ENCODE data around the gene FEM1C.
"Not testable (repeated sequence)": the region's sequence is repeated elsewhere in the genome, so short reads cannot be mapped to it uniquely, and the experiment has no call there.

FEM1C gene

DNA sequence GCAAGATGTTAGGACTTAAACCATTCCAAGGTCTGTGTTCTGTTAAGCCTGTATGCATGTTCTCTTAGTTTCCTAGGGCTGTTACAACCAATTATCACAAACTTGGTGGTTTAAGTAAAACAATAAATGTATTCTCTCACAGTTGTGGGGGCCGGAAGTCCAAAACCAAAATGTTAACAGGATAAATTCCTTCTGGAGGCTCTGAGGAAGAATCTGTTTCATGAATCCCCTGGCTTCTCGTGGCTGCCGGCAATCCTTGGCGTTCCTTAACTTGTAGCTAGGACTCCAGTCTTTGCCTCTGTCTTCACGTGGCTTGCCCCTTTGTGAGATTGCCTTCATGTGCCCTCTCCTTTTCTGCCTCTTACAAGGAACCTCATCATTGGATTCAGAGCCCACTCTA is 30.4 kb downstream of the FEM1C start:
- DNase-seq: no peak

GRCh38 chr5:115511632-115512031 is 32.9 kb downstream of the FEM1C start:
- DNase-seq: no peak

DNA sequence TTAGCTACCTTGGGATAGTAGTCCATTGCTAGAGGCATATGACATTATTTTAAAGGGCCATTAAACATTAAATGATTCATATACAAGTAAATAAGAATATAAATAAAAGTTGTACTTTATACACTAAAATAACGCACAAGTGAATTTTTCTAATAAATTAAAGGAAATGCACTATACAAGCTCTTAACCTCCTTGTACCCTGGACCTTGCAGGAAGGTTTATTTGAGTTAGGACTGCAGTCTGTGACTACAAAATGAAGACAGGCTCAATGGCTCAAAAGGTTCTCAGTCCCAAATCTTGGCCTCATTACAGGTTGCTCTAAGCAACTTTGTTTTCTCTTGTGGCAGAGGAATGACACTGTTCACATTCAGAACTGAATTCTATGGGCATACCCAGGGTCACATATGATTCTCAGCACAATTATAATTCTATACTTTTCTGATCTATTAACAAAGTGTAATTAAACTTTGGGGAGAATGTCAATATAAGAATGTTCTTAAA is 34.4 kb downstream of the FEM1C start:
- DNase-seq: no peak

- no peak for DNase-seq
Observed at GRCh38 chr5:115509547-115509946, 35.0 kb downstream of the FEM1C start.

DNA sequence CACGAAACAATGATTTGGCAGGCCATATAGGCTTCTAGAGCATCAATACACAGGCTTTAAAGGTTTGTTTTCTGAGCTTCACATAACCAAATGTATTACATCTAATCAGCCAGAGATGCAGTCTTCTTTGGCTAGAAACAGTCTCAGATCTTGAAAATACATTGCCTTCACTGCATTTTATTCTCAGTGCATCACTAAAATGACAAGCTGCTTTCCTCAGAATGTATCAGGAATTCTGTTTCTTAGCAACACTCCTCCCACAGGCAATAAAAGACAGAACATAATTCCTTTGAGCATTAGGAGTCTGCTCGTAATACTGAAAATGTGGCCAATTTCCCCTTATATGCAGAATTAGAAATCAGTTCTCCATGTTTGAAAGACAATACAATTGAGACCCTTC is 36.9 kb downstream of the FEM1C start:
- no peak for DNase-seq

DNA sequence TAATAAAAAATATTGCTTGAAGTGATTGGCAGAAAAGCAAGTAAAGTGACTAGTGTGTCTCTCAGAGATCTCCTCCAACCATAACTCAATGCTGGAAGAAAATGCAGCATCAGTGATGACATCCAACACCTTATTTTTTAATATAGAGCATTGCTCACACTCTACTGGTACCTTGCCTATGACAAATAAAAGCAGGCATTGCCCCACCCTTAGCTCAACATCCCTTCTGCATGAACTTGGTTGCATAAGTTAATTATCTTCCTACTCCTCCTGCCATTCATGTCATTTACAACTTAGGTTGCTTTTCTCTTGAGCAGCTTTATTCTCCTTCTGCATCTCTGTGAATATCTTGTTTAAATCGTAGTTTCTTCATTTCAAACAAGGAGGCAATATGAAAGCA is 41.2 kb downstream of the FEM1C start:
- no peak for DNase-seq

DNA sequence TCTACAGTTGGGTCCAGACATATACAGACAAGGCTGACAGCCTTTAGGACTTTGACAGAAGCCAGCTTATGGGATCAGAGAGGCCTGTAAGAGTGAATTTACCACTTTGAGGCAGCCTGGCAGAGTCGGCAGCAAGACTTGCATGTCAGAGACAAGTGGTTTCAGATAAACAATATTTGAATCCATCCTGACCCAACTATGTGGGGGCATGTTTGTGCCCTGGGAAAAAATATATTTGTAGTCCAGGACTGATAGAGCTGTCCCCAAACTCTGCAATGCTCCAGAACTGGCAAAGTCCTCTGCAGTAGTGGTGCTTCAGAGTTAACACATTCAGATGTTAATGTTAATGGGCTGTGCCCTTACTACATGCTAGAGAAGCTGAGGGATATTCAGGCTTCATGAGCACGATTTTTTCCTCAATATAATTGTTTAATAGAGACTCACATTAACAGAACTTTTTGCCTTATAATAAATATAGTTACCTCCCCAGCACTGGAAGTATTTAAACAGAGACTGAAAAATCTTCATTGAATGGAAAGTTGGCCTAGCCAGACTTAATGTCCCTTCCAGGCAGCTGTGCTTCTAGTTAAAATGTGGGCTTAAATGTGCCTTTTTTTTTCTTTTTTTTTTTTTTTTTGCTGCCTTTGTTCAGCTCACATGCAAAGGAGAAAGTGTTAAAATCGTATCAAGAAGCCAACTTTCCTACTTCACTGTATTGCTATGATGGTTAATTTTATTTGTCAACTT is 42.9 kb downstream of the FEM1C start:
- DNase-seq: no peak

- no peak for DNase-seq
Observed at GRCh38 chr5:115500225-115500624, 44.4 kb downstream of the FEM1C start.

DNA sequence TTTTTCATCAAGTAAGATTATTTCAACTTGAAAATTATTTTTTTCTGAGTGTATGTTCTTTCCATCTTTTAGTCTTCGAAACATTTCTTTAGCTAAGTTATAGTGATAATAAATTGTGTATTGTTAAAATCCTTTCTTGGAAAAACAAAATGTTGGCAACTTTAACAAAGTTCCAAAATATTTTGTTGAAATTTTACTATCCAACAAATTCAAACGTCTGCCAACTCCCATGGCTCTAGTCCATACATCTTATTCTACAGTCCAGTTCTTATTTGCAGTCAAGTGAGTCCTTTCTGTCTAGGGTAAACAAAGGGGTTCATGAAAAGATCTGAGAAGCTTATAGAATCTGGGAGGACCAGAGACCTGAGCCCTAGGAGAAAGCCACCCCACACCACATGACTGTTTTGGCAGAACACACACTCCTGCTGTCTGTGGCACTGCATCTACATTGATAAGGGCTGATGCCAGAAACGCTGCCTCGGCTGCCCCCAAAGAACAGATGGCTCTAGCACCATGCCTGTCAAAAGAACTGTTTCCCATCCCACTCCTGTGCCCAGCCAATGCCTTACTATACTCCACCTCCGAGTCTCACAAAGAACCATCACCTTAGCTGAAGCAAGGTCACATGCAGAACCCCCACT is 47.5 kb downstream of the FEM1C start:
- no peak for DNase-seq

DNA sequence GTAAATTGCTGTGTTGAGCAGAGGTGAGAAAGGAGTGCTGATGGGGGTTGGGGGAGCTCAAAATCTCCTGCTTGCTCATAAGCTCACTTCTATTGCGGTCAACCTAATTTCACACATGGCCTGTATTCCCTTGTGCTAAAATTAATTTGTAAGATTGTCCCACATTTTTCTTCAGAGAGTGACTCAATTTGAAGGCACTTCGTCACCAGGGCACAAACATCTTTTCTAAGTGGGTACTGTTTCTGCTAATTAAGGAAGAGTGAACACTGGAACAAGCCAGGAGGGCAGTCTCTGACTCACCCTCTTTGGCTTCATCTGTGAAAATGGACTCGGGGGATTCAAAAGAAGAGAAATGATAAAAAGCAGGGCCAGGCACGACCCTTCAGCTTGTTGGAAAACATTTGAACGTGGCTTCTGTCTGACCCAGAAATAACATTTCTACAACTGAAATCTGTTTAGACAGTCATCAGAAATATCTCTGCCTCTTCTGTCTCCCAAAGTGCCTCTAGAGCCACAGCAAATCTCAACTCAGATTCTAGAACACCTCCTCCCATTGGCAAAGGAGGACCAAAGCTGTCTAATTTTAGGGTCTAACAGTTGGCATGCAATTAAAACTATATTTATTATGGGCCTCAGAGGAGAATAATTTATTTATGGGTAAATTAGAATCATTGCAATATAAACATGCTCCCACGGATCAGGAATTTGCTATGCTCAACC is 49.8 kb downstream of the FEM1C start:
- no peak for DNase-seq

- no peak for DNase-seq
Observed at GRCh38 chr5:115490596-115490995, 54.0 kb downstream of the FEM1C start.

DNA sequence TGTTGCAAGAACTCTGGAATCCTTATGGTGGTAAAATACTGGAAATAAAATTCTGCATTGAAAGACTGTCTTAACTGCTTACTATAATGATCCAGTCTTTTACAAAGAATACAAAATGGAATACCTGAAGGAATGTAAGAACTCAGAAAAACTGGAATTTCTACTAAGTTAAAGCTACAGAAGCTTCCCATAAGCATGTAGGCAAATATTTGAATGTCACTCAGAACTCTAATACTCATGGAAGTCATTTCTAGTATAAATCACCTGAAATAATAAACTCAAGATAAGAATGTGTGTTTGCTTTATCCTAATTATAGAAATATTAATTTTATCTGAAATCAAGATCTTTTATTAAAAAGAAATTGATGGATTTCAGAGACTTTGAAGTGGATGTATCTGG is 54.8 kb downstream of the FEM1C start:
- no peak for DNase-seq

DNA sequence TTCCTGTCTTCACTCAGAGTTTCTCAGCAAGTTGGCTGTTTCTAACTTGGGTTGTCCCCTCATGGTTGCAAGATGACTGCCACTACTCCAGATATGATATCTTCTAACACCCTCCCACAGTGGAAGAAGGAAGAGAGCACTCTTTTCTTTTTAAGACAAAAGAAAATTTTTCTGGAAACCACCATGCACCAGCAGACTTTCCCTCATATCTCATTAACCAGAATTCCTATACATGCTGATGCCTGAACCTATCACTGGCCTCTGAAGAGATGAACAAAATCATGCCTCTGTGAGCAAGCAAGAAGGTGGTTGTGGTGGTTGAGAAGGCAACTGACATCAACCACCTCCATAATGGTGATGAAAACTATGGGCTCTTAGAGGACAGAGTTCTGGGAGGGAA is 56.8 kb downstream of the FEM1C start:
- no peak for DNase-seq

DNA sequence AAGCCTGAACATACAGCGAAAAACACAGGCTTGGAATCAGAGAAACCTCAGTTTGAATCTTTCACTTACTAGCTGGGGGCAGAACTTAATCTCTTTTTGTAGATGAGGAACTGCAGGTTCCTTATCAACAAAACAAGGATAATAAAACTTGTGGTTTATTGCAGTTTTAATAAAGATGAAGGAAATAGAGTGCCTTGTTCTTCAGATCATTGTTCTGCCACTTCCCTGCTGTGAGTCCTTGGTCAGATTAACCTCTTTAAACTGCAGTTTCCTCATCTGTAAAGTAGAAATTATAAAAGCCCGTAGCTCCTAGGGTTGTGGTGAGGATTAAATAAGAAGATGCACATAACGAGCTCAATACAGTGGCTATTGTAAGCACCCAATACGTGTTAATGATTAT is 57.4 kb downstream of the FEM1C start:
- DNase-seq: no peak

- no peak for DNase-seq
Observed at GRCh38 chr5:115486728-115487127, 57.8 kb downstream of the FEM1C start.

- no peak for DNase-seq
Observed at GRCh38 chr5:115484368-115484767, 60.2 kb downstream of the FEM1C start.

DNA sequence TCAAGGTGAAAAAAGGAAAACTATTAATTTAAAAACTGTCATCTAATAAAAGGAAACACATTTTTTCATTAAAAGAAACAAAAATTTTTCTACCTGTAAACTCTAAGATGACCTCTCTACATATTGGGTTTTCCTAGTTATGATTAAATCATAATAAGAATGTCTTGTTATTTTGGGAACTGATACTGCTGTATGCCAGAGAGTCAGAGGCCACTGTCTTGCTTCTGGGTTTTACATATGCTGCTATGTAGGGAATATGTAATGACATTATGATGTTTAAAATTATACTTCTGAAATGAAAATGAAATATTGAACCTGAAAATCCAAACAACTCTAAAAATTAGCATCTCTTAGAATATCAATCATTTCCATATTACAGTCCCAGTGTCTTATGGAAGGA is 63.7 kb downstream of the FEM1C start:
- DNase-seq: no peak

DNA sequence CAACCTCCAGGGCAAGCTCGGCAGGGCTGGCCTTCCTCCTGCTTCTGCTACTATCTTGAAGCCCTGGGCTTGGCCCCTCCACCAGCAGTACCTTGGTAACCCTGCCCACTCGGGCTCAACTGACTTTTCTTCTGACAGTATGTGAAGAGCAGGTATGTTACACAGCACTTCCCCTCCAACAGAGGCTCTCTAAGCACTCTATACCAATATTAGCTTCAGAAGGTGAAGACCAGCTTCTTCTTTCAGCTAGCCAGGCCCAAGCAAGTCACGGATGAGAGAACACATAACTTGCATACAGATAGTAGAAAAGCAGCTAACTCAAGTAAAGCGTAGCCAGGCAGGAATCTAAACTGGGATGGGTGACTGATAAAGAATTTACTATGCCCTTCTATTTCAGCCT is 64.3 kb downstream of the FEM1C start:
- peak; percentile 7 for DNase-seq

GRCh38 chr5:115479166-115479873 is 65.3 kb downstream of the FEM1C start:
- not testable (repeated sequence) for DNase-seq

- DNase-seq: no peak
Observed at GRCh38 chr5:115478281-115478680, 66.3 kb downstream of the FEM1C start.

DNA sequence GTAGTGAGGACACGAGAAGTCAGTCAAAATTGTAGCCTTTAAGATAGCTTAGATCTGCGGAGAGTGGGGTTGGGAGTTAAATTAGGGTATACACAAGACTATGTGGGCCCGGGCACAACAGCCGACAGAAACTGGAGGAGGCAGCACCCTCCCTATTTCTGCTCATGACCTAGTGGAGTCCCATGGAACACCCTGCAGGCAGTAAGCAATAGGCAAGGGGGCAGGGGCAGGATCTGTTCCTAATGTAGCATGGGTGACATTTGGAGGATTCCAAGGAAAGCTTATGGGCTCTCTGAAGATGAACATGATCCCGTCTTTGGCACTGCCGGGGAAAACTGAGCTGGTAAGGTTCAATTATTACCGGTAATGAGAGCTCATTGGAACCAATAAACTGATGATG is 67.0 kb downstream of the FEM1C start:
- no peak for DNase-seq

GRCh38 chr5:115475788-115476187 is 68.8 kb downstream of the FEM1C start:
- no peak for DNase-seq

DNA sequence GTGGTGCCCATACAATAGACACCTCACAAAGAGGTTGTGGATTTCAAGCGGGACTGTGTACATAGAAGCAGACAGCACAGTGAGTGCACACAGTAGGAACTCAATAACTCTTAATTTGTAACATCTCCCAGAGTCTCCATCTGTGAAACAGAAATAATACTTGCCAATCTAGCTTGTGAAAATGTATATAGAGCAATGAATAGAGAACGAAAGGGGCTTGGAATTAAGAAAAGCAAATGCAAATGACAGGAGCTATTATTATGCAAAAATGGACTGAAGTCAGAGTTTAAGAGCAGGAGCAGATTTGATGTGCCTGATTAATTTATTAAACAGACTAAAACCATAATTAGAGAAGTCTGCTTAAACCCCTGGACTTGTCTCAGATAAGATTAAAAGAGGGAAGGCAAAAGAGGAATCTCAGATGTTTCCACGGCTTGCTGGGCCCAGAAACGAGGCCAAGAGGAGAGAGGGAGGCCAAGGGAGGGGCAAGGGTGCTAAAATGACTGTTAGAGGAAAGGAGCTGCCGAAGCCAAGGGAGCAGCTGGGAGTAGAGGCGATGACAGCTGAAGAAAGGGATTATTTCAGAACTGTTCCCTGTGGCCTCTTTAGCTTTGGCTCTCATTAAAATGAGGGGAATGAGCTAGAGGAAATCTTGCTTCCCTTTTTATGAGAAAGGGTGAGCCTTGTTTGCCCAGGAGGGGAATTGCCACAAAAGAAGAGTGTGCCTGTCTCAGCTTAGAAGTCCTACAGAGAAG is 72.1 kb downstream of the FEM1C start:
- peak; percentile 76 for DNase-seq
